Measurements from ENCODE around the gene VOPP1. TPM values are rescaled to one million over a fixed set of nuclear protein-coding genes. Genes with fewer than 3 reads are reported as not detected.

VOPP1 gene
- total RNA-seq, 1 experiment from 2014 or later: 89.5 TPM

DNA sequence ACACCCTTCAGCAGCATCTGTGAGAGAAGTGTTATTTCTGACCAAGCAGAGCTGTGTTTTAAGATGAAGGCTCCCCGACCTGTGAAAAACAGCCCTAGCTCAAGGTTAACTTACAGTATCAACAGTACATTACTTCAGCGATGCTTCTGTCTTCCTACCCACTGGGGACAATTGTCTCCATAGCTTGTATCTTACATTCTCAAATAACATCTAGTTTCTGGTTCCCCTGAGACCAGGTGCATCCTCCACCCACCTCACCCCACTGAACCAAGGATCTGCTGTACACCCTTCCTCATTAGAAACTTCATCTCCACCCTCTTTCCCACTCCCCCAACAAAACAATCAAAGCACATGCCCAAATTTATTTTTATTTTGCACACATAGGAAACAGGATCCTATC is 102.0 kb downstream of the VOPP1 start:
- DNase-seq (ENCODE audit: low read depth): no peak

- no peak for DNase-seq (ENCODE audit: low read depth)
Observed at GRCh38 chr7:55469721-55470120, 102.6 kb downstream of the VOPP1 start.

GRCh38 chr7:55469271-55469681 is 103.0 kb downstream of the VOPP1 start:
- no peak for DNase-seq (ENCODE audit: low read depth)

DNA sequence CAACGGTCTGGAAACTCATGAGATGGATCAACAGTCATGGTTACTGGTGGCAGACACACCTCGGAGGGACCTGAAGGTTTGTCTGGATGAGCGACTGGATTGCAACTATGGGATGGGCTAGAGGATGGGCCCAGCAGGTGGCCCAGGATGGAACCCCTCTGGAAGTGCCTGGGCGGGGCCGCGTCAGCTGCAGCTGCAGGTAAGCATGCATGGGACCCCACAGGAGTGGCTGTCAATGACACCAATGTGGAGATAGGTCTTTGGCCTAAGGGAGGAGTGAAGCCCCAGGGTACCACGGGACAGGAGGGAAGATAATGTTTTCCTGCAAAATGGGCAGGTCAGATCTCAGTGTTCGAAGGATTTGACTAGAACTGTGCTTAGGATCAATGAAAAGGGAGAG is 103.8 kb downstream of the VOPP1 start:
- DNase-seq (ENCODE audit: low read depth): no peak

GRCh38 chr7:55467047-55467593 is 105.2 kb downstream of the VOPP1 start:
- DNase-seq (ENCODE audit: low read depth): no peak

GRCh38 chr7:55465691-55466090 is 106.6 kb downstream of the VOPP1 start:
- no peak for DNase-seq (ENCODE audit: low read depth)

GRCh38 chr7:55464422-55464821 is 107.9 kb downstream of the VOPP1 start:
- DNase-seq (ENCODE audit: low read depth): no peak

DNA sequence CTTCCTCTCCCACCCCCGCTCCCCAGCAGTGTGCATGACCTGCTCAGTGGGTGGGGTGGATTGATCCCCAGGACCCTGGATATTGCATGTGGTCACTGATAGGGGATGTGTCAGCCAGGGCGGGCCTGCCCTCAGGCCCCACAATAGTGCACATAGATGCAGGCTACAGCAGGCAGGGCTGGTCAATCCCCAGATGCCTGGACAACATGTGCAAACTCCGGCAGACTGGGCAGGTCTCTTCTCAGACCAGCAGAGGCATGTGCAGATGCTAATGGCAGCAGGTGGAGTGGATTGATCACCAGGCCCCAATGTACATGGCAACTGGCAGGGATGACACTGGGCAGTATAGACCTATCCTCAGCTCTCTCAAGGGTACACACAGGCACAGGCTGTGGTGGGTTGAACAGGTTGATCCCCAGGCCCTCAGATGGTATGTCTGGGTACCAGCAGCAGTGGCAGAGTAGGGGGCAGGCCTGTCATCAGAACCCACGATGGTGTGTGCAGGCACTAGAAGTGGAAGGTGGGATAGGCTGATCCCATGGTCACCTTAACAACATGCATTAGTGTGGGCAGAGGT is 108.5 kb downstream of the VOPP1 start:
- DNase-seq (ENCODE audit: low read depth): no peak

GRCh38 chr7:55458351-55458750 is 114.0 kb downstream of the VOPP1 start:
- peak; percentile 57 for DNase-seq (ENCODE audit: low read depth)

DNA sequence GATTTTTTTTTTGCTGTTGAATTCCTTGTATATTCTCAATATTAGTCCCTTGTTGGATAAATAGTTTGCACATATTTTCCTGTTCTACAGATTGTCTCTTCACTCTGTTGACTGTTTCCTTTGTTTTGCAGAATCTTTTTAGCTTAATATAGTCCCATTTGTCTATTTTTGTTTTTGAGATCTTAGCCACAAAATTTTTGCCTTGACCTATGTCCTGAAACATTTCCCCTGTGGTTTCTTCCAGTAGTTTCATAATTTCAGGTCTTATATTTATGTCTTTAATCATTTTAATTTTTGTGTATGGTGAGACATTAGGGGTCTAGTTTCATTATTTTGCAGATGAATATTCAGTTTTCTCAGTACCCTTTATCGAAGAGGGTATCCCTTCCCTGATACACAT is 114.5 kb downstream of the VOPP1 start:
- DNase-seq (ENCODE audit: low read depth): no peak

- no peak for DNase-seq (ENCODE audit: low read depth)
Observed at GRCh38 chr7:55452971-55453370, 119.3 kb downstream of the VOPP1 start.

DNA sequence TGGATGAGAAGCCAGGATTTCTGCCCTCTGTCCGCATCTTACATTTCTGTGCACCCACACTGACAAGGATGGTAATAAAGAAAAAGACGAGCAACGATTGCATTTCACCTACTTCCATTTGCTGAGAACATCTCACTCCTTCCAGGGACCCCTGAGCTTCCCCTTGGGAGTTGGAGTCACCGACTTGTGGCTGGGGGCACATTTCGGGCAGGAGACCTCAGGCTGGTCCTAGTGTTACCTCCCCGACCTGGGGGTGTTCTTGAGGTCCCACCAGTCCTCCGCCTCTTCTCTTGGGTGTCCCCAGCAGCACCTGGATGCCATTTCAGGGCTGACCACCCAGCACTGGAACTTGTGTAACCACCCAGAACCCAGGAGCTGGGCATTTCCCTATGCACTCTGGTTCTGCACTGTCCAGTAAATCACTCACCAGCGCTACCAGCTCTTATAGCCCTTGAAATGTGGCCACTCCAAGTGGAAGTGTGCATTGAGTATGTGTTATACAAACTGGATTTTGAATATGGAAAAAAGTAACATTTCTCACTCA is 122.2 kb downstream of the VOPP1 start:
- DNase-seq (ENCODE audit: low read depth): no peak

- no peak for DNase-seq (ENCODE audit: low read depth)
Observed at GRCh38 chr7:55449205-55449991, 122.9 kb downstream of the VOPP1 start.

DNA sequence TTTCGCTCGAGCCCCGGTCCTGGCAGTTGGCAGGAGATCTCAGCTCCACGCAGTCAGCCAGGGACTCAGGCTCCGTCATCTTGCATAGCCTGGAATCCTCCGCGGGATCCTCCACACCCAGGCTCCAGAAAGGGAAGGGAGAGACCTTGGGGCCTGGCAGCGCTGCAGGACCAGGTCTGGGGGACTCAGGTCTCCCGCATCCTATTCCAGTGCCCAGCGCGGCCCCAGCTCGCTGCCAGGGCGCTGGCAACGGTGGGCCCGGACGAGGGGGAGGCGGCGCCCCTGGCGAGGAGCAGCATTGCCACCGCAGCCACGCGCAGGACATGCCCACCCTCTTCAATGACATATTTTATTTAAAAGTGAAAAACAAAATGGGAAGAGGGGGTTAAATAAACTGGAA is 123.8 kb downstream of the VOPP1 start:
- DNase-seq (ENCODE audit: low read depth): no peak

DNA sequence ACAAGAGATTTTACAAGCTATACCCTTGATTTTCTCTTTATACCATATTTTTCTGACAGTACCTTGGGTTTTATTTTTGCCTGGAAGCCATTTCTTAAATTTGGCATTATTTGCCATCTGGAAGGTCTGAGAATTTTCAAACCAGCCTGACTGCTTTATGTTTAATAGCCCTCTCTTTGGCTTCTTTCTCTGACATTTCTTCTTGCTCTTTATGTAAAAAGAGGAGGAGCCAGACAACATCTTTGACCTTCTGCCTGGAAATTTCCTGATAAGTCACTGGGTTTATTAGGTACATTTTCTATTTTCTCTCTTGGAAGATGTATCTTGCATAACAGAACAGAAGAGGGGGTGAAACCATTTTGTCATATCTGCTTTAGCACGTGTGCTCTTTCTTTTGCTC is 127.5 kb downstream of the VOPP1 start:
- DNase-seq (ENCODE audit: low read depth): no peak

DNA sequence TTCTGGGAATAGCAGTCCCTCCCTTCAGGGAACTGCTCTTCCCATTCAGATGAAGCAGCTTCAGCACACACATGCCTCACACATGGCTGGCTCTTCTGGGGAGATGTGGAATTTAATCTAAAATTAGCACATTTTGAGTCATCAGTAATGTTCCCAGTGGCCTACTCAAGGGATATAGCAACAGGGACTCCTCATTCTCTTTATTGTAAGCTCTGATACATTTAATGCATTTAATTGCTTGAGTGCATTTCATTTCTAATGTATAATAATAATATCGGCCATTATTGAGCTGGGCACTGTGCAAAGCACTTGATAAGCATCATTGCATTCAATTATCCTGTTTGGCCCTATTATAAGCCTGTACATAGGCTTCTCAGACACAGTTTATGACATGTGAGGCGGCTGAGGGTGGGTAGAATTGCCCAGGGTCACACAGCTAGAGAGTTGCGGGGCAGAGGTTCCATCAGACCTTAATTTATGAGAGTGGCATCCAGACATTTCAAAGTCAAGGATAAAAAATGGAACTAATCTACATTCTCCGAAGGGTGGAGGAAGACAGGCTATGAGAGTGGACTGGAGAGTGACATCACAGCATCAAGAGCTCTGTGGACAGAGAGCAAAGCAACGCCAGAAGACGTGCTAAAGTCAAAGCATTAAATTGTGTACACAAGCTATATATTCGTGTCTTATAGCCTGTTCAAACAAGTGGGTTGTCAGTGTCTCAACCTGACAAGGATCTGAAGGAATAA is 130.4 kb downstream of the VOPP1 start:
- peak; percentile 58 for DNase-seq (ENCODE audit: low read depth)

DNA sequence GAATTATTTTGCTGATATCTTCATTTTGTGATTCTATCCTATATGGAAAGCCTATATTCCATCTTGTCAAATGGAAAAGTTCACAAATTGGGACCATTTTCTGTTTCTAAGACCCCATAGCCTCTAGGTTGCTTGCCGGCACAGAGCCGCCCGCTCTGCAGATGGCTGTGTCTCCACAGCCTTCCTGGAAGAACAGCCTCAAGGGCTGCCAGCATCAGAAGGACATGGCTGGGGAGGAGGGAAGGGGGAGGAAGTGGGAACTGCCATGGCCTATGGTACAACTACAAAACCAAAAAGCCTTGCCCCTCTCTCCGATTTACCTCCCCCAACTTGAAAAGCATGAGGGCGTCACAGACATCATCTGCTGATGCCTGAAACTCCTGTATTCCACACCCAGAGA is 131.3 kb downstream of the VOPP1 start:
- no peak for DNase-seq (ENCODE audit: low read depth)

DNA sequence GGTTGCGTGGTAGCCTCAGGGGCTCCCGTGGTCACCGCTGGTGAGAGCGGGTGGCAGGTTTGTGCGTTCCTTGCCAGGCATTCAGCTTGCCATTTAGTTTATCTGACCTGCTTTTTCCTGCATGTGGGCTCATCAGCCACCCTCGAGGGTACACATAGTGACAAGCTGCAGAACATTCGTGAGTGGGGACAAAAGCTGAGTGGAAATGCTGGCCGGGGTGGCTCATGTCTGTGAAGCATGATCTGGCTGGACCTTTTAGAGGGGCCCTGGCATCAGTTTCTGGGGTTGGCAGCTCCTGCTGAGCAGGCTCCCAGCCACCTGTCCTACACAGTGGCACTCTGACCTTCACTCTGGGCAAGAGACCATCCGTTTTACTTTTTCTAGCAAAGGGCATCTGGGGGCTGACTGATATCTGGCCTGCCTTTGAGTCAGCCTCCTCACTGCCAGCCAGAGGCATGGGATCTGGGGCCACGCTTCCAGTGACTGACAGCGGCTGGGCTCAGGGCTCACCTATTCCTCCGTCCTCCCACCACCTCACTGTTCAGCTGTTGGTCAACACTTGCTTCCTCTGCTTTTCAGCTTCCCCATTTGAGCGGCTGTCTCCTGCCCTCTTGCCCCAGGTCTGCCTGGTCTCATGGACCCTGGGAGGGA is 132.1 kb downstream of the VOPP1 start:
- no peak for DNase-seq (ENCODE audit: low read depth)

GRCh38 chr7:55439627-55440026 is 132.7 kb downstream of the VOPP1 start:
- peak; percentile 23 for DNase-seq (ENCODE audit: low read depth)

GRCh38 chr7:55438757-55439525 is 133.4 kb downstream of the VOPP1 start:
- no peak for DNase-seq (ENCODE audit: low read depth)
